GM19239 (cell line): ENCODE measurements around the gene TEAD1.

Experiments used
- DNase-seq: peaks from one replicate; pipeline ENCODE4 v3.0.0; 2011; ENCODE audit warnings: low spot score; ENCODE audit not compliant: insufficient read length
- FAIRE-seq: peaks from 2 replicates; lab custom pipeline; 2011; peaks lifted over from hg19 to GRCh38; lab: Jason Lieb, UNC

Gene TEAD1

DNA sequence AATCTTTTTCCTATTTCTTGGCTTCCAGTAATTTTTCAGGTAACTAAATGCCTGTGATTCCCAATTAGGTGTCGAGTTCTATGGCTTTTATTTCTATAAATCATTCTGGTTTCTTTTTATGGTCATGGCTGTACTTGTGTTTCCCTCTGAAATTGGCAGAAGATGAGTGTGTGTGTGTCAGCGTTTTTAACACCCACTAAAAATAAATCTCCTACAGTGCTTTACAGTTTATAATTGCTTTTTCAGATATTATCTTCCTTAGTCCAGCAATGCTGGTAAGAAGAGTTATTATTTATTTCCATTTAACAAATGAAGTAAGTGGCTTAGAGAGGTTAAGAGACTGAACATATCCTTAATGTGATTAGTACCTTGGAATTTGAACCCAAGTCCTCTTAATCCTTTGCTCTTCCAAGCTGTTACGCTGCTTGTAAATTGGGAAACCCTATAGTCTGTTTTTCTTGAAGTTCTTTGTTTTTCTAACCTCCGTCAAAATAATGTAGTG is 125.2 kb downstream of the TEAD1 start:
- FAIRE-seq (no peak), DNase-seq (no peak)

DNA sequence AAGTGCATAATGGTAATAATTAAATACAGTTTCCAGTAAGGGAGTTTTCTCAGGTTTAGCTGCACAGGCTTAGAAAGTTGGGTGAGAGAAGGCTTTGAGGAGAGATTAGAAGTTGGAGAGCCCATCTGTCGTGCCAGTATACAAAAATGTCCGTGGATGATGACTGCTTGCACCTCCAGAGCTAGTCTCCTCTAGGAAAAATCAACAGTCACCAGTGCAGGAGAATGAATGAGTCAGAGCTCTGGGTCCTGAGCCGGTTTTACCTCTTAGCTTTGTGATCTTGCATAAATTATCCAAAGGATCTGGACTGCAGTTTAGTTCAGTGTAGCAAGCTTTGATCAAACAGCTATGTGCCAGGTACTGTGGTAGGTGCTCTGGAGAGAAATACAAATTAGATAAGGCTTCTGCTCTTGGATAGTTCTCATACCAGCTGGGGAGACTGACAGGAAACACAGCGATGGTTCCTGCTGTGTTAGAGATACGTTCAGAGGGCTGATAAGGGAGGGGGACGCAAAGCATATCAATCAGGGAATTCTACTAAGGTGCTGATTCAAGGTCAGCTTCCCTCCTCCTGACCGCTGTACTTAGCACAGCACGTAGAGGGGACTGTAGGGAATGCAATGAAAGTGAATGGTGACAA is 125.9 kb downstream of the TEAD1 start:
- DNase-seq (no peak), FAIRE-seq (no peak)

DNA sequence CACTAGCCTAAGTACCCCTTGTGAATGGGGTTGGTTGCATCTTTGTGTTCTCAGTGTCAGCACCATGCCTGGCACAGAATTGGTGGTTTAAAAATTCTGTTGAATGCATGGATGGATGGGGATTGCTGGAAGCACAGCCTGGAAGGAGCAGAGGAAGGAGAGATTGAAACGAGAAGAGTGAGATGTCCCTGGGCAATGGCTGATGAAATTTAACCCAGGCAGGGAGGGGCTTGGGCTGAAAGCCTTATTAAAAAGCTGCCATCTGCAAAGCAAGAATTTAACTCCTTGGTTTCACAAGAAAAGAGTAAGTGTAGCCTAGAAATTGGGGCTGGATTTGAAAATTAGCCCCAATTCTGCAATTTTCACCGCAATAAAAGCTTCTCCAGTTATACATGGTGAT is 126.7 kb downstream of the TEAD1 start:
- DNase-seq: no peak
- FAIRE-seq: no peak

DNA sequence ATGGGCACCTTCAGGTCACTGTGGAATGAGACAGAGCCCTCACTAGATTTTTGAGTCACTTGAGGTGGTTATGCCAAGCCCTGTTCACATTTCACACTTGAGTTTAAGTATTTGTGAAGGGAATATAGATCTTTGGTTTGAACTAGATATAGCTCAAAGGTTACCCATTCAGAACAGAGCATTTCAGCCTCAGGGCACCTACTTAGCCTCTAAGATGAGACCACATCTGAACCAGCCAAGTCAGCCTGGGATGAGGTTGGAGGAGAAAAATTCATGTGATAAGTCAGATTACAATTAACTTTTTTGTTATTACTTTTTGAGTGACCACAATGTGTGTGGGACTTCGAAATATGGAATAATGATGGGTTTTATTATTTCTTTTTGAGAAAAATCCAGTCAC is 127.8 kb downstream of the TEAD1 start:
- FAIRE-seq (no peak), DNase-seq (no peak)

DNA sequence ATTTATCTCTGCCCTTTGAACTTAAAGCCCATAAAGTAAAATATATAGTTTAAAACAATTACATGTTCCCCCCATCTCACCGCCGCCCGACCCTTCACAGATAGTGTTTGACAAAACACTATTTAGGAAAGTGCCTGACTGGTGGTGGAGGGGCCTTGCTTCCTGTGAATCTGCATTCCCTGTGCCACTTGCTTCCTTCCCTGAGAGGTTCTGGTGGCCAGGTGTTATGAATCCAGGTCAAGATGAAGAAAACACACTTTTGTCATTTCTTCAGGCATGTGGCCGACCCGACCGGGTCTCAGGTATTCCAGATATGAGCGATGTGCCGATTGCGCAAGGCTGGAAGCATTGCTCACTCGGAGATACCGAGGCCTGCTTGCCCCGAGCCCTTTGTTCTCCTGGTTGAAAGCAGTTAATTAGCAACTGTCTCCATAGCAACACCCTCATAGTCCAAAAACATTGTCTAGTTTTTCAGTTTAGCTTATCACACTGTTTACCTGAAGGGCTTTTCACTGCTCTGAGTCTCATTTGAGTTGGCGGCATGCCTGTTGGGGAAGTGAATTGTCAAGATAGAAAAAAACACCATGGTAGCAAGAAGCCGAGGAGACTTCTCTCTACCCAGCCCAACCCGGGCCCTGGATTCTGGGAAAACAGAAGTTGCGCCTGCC is 128.3 kb downstream of the TEAD1 start:
- FAIRE-seq (no peak), DNase-seq (no peak)

DNA sequence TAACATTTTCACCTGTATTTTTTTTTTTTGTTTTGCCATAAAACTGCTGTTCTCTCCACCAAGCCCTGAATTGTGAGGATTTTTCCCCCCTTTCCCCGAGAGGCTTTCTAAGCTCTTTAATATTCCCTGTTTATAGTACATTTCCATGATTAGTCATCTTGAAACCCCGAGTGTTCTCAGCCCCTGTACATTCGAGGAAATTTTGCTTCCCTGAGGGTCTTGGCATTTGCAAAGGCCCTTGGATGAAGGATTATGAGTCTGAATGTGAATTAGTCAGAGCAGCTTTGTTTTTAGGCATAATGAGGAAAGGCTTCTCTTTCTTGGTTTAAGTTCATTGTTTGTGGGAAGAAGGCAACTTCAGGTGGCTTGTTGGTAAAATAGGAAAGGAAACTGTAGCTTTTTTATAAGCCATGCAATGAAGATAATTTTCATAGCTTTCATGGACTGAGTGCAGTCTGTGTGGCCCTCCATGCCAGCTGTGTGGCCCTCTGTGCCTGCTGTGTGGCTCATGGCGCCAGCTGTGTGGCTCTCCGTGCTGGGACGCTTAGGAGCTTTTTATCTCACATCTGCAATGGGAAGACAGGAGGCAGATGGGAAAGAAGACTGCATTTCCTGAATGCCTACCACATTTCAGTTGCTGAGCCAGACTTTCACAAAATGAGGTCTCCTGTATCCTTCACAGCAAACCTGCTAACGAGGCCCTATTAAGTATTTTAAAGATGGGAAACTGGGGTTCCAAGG is 129.0 kb downstream of the TEAD1 start:
- no peak for DNase-seq
- FAIRE-seq: no peak

DNA sequence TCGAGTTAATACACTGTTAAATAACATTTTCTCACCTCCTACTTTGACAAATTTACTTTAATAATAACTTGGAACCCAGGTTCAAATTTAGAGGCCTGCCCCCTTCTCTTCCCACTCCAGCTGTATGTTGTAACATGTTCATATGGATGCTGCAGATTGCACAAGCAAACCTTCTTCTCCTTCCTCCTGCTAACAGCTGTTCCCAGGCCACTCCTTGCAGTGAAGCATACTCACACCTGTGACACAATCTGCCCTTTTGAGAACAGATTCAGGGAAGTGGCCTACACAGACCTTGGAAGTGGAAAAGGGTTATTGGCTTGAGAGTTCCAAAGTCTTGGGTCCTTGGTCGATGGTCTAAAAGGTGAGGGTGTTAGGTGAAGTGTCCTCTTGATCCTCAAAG is 131.9 kb downstream of the TEAD1 start:
- no peak for DNase-seq
- FAIRE-seq: no peak

DNA sequence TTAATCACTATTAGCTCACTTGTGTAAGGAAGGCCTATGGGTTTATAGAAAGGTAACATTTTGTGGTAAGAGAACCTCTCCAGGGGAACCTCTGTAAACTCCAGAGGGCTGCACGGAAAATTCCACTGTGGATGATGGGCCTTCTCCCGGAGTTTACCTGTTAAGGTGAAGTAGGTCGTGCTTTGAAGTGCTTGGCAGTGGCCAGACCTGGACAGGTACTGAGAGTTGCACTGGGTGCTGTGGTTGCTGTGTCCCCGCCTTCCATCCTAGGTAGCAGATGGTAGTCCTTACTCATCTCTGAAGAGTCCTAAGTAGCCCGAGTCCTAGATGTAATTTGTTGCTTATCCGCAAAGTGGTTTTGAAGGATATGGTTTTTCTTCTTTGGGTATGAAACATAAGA is 133.4 kb downstream of the TEAD1 start:
- DNase-seq: no peak
- FAIRE-seq: no peak

DNA sequence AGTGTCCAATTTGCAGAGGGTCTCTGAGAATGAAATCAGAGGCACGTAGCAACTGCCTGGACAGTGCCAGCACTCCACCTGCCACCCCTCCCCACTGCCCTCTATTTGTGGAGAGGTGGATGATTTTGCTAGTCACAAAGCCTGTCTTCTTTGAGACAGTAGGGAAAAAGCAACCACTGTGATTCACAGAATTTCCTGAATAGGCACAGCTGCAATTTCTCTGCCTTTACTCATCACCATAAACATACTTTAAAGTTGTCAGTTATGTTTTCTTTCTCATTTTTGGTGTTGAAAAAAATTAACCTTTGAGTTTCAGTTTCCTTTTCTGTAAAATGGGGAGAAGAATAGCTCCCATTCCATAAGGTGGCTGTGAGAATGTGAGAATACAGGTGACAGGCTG is 134.3 kb downstream of the TEAD1 start:
- FAIRE-seq (no peak), DNase-seq (no peak)

DNA sequence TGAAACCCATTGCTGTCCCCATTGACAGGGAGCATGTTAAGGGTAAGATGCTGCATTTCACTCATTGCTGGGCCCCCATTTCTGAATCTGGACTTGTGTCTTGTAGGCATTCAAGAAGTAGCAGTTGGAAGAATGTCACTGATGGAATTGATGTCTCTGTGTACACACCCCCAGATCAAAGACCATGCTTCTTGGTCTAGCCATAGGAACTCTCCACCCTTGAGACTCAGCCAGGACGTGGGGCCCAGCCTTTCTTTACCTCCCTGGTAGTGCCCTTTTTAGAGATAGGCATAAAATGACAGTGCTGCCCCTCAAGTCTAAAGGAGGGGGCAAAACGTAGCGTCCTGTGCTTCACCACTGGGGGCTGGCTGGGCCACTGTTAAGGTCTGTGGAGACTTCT is 135.1 kb downstream of the TEAD1 start:
- DNase-seq: no peak

DNA sequence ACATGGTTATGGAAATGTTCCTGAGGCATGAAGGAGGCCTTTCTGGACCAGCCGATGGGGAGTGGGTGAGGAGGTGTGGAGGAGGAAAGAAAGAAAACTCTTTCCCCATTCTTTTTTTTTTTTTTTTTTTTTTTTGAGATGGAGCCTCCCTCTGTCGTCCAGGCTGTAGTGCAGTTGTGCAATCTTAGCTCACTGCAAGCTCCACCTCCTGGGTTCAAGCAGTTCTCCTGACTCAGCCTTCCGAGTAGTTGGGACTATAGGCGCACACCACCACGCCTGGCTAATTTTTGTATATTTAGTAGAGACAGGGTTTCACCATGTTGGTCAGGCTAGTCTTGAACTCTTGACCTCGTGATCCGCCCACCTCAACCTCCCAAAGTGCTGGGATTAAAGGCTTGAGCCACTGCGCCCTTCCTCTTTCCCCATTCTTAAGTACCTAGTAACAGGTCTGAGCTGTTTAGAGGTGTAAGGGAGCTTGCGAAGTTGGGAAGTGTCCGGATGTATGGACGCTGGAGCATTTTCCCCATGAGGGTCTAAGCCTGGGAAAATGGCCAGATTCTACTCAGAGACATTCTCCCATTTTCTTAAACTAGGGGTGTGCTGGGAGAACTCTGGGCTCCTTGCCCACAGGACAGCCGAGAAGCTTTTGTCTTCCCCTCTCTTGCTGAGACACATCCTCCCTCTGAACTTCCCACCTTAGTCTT is 135.8 kb downstream of the TEAD1 start:
- DNase-seq: no peak
- FAIRE-seq: no peak

More for the DNA sequence above, 135.1 kb downstream of the TEAD1 start:
- no peak for FAIRE-seq

DNA sequence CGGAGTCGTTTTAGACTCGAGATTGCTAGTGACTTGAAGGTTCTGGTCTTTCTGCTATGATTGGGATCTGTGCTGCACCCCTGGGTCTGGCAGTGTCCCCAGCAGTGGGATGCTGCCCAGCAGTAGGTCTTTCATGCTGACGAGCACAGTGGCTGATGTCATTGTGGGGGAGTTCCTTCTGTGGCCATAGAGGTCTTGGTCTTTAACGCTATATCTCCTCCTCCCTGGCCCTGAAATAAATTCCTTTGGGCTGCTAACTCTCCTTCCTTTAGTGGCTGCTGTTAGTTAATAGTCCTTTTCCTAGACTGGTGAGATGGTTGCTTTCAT is 136.3 kb downstream of the TEAD1 start:
- DNase-seq: no peak
- no peak for FAIRE-seq

DNA sequence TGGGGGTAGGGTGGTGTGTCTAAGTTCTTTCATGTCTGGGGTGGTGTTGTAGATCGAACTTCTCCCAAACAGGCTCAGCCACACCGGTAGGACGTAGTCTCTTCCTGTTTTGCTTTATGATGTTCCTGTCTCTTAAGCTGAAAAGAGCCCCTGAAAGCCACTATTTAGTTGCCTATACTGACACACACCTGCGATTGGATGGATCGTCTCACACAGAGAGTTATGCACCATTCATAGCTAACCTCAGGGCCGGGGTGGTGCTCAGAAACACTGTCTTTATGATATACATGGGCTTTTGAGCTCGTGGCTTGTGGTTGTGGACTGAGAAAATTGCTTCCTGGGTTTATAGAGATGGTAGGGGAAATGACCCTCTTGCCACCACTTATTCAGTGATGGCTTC is 137.6 kb downstream of the TEAD1 start:
- FAIRE-seq: no peak
- no peak for DNase-seq

DNA sequence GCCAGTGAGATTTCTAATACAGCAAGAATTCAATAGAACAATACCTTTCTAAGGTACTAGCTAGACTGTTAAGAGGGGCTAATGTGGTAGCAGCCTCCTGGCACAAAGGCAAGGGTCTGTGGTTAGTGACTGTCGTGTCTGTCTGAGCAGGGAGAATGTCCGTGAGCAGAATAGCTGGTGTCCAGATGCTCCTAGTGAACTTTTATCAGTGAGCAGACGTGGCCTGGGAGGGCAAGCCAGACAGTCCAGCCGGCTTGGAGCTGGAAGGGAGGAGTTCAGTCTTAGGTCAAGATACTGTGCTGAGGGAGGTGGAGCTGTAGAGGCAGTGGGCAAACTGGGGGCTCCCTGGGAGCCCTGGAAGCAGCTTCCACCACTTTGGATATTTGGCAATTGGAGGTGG is 138.6 kb downstream of the TEAD1 start:
- DNase-seq: no peak
- FAIRE-seq: no peak

DNA sequence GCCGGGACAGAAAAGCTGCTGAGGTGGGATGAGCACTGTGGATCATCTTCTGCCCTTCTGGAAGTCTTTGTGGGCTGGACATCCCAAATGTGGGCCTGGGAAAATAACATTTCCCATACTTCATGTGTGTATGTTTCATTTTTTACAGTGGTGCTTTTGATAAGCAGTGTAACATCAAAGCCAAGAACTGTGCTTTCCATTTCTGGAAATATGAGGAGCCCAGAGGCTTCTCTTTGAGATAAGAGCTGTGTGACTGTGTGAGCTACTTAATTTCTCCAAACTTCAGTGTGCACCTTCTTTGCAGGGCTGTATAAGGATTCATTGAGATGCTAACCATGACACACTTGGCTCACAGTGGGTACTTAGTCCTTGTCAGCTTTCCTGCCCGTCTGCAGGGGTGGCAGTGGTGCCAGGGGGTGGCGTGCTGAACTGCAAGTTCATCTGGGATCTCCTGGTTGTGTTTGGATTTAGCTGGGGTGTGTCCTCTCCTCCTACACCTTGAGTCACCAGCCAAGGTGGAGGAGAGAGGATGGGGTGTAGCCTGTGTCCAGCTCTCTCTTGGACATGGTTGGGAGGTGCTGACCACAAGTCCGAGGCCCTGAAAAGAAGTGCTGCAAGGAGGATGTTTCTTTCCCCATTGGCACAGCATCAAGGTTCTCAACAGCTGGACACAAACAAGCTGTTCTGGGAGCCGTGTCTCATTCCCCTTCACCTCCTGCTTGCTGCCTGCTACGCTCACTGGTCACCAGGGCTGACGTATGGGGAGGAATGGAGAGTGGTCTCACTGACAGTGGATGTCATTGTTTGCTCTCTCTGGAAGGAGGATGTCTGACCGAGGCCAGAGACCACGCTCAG is 139.4 kb downstream of the TEAD1 start:
- no peak for FAIRE-seq
- no peak for DNase-seq

DNA sequence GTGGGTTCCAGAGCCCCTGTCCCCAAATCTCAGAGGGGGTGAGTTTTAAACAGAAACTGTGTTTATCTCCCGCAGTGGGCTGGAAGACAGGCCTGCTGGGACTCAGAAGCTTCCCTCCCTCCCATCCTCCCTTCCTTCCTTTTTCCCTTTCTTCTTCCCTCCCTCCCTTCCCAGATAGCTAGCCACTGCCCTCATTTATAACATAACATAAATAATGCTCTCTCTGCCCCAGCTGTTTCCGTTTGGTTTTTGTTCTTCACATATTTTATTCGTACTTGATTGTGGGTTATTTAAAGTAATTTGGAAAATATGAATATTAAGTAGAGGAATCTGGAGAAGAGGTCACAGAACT is 140.9 kb downstream of the TEAD1 start:
- DNase-seq (no peak), FAIRE-seq (no peak)

DNA sequence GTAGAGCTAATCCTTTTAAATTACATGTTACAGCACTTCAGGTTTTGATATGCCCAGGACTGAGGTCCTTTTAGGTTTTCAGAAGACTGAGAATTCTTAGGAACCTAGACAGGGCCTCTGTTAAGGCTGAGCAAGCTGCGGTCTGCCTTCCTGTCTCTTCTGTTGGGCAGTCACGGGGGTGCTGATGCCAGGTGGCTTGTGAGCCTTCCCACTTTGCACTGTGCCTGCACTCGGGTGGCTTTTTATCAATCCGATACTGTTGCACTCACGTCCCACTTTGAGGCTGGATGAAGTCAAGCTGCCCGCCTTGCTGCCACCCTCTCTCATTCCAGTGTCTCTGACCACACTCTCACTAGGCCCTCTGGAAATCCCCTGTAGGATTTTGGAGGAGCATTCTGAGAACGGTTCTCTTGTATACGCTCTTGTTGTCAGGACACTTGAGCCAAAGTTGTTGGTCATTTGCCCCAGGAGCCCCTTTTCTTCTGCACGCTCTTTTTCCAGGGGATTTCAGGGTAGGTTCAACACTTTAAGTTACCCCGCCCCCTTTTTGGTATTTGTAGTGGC is 141.8 kb downstream of the TEAD1 start:
- DNase-seq: no peak
- FAIRE-seq: no peak

DNA sequence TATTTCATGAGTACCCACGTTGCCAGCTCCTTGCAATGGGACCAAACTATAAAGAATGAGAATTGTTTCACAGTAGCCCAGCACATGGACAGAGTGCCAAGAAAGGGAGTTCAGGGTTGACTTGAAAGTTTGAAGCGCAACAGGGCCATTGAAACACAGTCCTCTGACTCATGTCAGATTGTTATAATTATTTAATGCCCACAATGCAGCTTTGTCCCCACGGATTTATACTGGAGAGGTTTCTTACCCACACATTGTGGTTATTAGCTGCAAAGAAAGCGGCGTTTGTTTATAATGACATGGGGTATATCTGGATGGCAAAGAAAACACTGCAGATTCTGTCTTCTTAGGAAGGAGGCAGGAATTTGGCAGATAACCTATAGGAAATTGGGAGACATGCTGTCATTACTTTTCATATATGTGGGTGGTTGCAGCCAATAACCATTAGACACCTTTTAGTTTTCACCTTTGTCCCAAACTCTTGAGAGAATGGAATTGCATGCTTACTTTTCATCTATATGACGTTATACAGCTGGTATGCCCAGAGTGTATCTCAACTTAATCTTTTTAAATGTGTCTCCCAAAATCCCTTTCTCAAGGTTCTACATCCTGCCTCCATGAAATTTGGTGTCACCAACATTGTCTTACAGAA is 143.6 kb downstream of the TEAD1 start:
- no peak for FAIRE-seq
- DNase-seq: no peak

DNA sequence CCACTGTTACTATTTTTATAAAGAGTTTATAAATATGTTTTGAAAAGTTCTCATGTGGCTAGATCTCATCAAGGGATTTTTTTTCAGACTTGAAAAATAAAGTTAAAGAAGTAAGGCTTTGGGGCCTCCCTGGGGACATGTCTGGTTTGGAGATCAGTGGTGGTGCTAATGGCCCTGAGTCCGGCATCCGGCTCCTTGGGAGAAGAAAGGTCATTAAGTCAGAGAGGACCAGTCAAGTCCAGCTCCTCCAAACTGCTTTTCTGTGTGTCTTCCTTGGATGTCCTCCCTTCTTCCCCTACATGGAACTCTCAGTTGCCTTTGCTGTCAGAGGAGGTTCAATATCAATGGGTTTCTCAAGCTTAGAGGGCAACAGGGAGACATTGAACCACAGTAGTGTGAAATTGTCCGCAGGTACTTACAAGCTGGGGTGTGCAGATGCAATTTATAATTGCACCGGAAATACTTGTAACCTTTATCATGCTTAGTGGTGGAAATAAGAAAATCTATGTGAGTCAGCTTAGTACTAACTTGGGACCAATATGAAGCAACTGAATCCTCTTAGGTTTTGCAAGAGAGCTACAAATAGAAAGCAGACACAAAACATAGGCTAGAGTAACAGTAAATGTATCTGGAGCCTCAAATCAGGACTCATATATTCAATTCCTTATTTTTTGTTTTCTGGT is 144.3 kb downstream of the TEAD1 start:
- DNase-seq: no peak
- no peak for FAIRE-seq
